Activated CD4-positive, alpha-beta T cell treated with anti-CD3 and anti-CD28 coated beads, Interleukin-2, Interleukin-6, amounts not matched to agents 100 ng/mL and 50 ng/mL, durations not matched to agents 16 hours and 8 hours (primary cell): ENCODE measurements around the gene CFAP43.

Source experiments
- DNase-seq: peaks from one replicate; pipeline ENCODE4 v3.0.0-alpha.2; 2020

CFAP43 gene, protein sequence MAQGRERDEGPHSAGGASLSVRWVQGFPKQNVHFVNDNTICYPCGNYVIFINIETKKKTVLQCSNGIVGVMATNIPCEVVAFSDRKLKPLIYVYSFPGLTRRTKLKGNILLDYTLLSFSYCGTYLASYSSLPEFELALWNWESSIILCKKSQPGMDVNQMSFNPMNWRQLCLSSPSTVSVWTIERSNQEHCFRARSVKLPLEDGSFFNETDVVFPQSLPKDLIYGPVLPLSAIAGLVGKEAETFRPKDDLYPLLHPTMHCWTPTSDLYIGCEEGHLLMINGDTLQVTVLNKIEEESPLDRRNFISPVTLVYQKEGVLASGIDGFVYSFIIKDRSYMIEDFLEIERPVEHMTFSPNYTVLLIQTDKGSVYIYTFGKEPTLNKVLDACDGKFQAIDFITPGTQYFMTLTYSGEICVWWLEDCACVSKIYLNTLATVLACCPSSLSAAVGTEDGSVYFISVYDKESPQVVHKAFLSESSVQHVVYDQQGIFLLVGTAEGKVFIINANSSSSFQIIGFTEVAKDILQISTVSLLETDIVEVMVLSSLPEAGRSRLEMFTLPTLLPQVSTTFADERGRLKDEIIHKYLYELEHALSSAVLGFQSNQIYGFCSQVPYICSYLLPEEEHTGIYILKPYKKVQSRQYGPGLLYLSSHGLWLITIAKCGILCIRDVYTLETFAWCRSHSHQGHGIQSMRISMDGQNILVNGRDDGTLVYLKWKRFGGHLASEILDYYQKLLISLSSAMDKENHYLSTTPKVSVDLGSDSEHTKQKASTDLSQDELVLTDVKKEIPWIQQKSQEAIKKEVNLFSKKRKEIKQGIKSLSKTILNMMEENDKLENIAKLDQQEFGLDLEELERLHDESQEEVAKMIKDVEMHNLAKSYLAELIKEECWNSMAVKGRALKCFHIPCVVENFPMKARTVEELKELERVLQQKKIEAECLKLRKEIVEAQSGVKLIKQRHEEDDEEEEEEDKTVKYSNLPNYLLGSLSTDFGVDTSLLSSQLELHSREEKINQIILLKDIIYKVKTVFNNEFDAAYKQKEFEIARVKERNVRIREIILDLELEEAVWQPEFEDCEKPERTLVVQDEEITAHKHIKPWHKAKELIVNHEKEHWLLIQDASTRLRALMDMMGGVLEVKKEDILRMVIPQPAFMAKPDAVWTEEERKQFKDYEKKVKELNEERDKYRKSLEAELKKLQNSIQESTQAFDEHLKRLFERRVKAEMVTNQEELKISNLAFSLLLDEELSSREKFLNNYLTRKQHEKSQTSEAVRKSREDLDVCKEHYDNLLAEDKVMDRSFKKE (N-terminal part only)

GRCh38 chr10:104231784-104232612 is at the start of gene CFAP43:
Gene CFAP43 (minus strand): TSS chr10:104232364. CDS start chr10:104232246, 118 bp downstream.
- peak; percentile 99 for DNase-seq

DNA sequence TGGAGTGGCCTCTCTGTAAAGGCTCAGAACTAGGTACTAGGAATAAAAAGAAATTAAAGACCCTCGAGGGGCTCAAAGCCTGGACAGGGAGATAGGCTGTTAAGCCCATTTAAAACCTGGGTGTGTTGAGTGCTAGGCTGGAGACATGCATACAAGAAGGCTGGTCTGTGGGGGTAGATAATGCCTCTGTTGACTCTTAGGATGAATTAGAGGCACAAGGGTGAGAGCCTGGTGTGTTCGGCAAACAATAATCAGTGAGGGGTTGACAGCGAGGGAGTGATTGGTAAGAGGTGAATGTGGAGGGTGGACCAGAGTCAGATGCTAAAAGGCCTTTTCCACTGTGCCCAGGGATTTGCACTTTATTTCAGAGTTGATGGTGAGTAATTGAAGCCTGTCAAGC is 49.5 kb upstream of the CFAP43 start:
- no peak for DNase-seq

DNA sequence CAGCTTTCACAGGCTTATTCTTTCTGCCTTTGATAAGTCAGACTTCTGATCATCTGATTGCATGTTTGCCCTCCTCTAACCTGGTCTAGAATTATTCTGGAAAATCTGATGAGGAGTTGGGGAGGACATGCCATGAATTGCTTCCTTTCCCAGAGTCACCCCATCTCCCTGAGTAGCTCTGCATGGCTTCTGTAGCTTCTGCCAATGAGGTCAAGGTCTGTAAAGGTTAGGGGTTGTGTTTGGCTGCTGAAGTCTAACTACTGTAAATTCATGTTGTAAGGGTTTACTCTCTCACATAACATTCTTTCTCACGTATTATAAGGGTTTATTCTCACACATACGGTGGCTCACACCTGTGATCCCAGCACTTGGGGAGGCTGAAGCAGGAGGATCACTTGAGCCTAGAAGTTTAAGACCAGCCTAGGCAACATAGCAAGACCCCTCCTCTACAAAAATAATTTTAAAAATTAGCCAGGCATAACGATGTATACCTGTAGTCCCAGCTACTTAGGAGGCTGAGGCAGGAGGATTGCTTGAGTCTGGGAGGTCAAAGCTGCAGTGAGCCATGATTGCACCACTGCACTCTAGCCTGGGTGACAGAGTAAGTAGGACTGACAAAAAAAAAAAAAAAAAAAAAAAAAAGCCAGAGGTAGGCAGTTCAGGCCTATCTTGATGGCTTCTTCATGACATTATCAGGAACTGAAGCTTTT is 47.5 kb upstream of the CFAP43 start:
- DNase-seq: no peak

GRCh38 chr10:104277785-104278184 is 45.6 kb upstream of the CFAP43 start:
- DNase-seq: no peak

DNA sequence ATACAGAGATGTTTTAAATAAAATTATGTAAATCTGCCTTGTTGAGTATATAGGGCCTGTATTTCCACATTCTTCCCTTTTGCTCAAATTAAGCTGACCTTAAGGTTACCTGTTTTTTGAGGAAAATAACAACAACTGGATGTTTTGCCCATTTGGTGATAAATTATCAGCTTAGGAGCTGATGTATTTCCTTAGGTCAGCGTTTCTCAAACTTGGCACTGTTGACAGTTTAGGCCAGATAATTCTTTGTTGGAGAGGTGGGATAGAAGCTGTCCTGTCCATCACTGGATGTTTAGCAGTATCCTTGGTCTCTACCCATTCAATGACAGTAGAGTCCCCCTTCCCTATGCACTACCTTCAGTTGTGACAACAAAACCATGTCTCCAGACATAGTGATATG is 44.0 kb upstream of the CFAP43 start:
- DNase-seq: no peak

DNA sequence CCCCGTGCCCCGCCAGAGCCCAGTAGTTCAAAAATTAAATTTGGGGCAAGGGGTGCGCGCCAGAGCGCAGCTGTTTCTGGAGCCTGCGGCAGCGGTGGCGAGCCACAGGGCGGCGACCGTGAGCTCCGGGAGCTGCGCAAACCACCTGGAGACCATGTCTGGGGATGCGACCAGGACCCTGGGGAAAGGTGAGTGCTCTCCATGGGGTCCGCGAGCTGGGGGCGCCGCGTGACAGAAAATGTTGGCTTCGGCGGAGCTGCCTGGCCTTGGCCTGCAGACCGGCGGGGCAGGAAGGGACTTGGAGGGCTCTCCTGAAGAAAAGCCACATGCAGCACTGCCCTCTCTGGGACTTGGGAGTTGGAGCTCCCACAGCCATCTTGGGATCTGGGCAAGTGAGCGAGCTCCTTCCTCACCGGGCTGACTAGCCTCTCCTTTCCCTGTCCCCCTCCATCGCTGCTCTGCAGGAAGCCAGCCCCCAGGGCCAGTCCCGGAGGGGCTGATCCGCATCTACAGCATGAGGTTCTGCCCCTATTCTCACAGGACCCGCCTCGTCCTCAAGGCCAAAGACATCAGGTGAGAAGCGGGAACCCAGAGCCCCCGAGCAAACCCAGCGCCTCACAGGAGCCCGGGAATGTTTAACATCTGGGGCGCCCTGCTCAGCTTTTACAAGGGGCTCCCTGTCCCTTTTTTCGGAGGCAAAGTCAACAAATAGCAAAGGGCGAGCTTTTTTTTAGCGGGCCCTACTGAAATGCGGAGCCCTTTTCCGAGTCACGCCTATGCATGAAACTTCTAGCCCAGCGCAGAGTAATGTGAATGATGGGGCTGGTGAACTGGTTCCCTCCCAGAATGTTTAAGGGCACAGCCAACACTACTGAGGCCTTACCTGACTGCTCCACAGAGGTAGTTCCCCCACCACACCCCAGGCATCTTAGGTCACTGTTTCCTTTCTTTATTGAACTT is 42.9 kb upstream of the CFAP43 start:
- DNase-seq: peak; percentile 60

GRCh38 chr10:104273899-104274575 is 41.9 kb upstream of the CFAP43 start:
- no peak for DNase-seq

DNA sequence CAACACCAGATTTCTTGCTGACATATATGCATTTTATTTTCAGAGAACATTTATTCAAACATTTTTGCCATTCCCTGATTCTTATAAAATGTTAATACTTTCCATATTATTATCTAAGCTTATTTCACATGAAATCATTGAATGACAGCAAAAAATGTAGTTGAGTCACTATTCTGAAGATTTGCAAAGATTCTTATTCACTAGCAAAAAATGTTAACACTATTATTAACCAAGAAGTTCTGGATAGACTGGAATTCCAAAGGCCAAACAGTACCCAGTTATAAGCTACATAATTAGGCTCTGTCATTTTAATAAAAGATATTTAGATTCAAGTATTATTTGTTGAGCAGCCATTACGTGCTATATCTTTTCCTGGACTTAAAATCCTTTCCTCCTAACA is 41.1 kb upstream of the CFAP43 start:
- no peak for DNase-seq

DNA sequence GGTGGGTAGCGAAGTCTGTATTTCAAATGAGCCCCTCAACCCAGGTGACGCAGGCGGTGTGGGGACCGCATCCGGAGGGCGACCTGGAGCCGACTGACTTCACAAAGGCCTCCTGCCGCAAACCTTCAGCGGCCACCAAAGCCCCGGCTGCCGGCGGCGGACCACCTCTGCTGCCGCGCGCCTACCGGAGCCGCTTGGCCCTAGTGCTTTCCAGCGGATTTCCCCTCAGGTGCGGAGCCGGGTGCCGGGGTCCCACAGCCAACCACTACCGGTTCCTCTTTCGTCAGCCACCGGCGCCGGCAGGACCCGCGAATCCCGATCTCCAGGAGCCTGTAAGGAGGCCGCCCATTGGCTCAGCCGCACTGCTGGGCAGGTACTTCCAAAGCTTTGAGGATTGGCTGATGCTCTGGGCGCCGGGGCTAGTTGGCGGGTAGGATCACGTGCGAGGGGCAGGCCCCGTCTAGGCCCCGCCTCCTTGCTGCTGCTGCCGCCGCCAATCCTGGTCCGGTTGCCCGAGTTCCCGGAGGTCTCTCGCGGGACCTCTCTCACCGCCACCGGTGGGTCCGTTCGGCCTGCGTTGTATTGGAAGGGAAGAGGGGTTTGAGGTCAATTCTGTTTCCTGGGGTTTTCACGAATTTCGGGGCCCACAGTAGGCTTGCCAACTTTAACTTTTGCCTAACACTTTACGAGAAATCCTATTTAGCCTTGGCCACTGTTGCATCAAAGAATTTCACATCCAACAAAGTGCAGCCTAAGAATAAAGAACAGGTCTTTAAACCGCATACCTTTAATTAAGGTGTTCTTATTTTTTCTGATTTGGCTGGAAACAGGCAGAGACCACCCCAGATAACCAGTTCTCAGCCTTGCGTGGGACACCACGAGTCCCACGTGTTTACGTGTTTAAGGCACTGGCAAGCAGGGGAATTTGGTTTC is 36.8 kb upstream of the CFAP43 start, which contains the start of gene GSTO2:
GSTO2 (plus strand) TSS at position 472 of the 933 bp plus-strand sequence. CDS start 5,732 bp downstream, outside the sequence.
- peak; percentile 99 for DNase-seq

DNA sequence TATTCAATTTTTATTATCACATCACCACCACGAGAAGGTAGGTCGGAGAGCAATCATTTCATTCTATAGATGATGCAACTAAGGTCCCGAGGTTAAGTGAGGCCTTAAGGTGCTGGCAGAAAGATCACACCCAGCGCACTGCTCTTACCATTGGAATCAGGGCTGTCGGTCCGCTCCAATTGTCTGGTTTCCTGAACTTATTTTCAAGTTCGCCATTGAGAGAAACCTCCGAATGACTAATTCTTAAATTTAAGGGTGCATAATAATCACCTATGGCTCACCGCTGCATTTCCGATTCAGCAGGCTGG is 36.2 kb upstream of the CFAP43 start:
- no peak for DNase-seq

DNA sequence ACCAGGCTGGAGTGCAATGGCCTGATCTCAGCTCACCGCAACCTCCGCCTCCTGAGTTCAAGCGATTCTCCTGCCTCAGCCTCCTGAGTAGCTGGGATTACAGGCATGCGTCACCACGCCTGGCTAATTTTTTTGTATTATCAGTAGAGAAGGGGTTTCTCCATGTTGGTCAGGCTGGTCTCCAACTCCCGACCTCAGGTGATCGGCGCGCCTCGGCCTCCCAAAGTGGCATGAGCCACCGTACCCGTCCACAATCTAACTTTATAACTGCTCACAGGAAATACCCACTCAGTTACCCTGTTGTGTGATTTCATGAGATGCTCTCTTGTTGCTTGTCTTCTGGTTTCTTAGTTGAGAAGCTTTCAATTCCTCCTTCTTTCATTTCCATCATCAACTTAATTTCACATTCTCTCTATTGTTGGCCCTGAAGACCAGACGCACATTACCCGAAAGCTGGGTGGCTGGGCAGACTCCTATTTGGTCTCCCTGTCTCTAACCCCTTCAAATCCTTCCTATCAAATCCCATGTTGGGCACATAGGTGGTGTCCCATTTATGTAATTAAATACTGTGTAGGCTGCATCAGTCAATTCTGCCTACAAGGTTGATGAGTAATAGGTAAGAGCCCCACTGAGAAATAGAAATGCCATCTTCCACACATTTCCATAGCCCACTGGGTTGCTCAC is 35.7 kb upstream of the CFAP43 start:
- no peak for DNase-seq

GRCh38 chr10:104264783-104265182 is 32.6 kb upstream of the CFAP43 start:
- DNase-seq: no peak

GRCh38 chr10:104262055-104262454 is 29.9 kb upstream of the CFAP43 start:
- DNase-seq: no peak

GRCh38 chr10:104260775-104261115 is 28.6 kb upstream of the CFAP43 start:
- peak; percentile 42 for DNase-seq

GRCh38 chr10:104259999-104260774 is 28.0 kb upstream of the CFAP43 start:
- DNase-seq: peak; percentile 9

DNA sequence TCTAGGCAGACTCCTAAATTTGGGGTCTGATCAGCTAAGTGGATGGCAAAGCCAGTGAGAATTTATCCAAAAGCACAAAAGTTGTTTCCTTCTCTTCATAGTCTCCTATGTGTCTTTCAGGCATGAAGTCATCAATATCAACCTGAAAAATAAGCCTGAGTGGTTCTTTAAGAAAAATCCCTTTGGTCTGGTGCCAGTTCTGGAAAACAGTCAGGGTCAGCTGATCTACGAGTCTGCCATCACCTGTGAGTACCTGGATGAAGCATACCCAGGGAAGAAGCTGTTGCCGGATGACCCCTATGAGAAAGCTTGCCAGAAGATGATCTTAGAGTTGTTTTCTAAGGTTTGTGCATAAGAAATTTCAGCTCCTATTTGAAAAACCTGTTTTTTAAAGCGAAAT is 27.3 kb upstream of the CFAP43 start:
- DNase-seq: no peak

GRCh38 chr10:104258209-104258608 is 26.0 kb upstream of the CFAP43 start:
- no peak for DNase-seq
